ENCODE measurements around the gene GMEB2.

Gene GMEB2

DNA sequence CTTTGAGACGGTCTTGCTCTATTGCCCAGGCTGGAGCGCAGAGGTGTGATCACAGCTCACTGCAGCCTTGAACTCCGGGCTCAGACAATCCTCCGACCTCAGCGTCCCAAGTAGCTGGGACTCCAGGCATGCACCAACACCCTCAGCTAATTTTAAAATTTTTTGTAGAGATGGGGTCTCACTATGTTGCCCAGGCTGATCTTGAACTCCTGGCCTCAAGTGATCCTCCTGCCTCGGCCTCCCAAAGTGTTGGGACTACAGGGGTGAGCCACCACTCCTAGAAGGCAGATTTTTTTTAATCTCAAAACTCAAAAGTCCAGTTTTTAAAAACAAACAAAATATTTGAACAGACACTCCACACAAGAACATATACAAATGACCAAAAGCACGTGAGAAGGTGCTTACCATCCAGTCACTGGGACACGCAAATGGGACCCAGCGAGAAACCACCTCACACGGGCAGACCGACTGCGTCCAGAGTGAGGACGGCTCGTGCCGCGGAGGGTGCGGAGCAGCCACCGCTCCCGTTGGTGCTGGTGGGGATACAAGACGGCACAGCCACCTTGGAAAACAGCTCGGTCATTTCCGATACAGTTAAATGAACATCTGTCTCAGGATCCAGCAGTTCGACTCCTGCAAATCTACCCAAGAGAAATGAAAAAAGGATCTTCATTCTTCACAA is 44.4 kb downstream of the GMEB2 start:
- Mint-ChIP-seq H3K9me3 (no peaks in the 10 kb centered on the region), H3K36me3 (ENCODE audit: insufficient read depth) (no peaks in the 10 kb centered on the region), H3K4me3 (no peak overlapping the region), H3K27ac (ENCODE audit: low read depth) (no peak overlapping the region), H3K27me3 (no peaks in the 10 kb centered on the region), H3K4me1 (no peaks in the 10 kb centered on the region)
- ATAC-seq (replicated peaks; ENCODE audit: extremely low read depth, poor library complexity, severe bottlenecking) = no peak
- DNase-seq (ENCODE audit: low spot score in 2 of 2) = no peak

- no peak overlapping the region for H3K27ac Mint-ChIP-seq (ENCODE audit: low read depth)
- H3K9me3 Mint-ChIP-seq = no peaks in the 10 kb centered on the region
- DNase-seq (ENCODE audit: low spot score in 2 of 2) = peak; percentile 45 to 62
- no peaks in the 10 kb centered on the region for H3K36me3 Mint-ChIP-seq (ENCODE audit: insufficient read depth)
- ATAC-seq (replicated peaks; ENCODE audit: extremely low read depth, poor library complexity, severe bottlenecking) = peak; percentile 97
- H3K4me1 Mint-ChIP-seq = no peaks in the 10 kb centered on the region
- H3K27me3 Mint-ChIP-seq = no peaks in the 10 kb centered on the region
- no peak overlapping the region for H3K4me3 Mint-ChIP-seq
Measured at GRCh38 chr20:63580796-63581461, 46.0 kb downstream of the GMEB2 start.

- ATAC-seq (replicated peaks; ENCODE audit: extremely low read depth, poor library complexity, severe bottlenecking) = no peak
Measured at GRCh38 chr20:63579017-63579694, 47.7 kb downstream of the GMEB2 start.

DNA sequence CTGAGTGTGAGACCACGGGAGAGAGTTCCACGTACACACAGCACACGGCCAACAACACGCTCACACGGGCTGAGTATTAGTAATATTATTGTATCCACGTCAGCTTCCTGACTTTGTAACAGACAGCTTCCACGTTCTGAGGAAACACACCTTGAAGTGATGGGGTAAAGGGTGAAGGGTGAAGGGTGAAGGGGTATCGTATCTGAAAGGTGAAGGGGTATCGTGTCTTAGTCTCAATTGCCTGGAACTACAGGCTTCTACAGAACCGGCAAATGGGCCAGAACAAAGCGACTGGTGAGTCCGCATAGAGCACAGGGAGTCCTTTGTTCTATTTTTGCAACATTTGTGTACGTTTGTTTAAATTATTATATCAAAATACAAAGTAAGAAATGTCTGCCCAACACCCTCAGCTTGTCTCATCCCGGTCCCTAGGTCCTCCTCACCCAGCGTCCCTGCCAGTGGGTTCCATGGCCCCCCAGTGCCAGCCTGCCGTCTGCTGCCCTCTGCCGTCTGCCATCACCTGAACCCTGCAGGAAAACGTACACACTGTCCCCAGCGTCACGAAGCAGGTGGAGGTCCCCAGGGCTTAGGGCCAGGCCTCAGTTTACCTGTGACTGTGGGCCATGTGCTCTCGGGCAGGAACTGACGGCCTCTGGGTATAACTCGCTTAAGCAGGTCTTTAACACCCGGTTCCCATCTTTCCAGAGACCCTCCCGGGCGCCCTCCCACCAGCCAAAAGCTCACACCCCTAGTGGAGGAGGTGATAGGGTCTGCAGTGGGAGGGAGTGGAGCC is 48.5 kb downstream of the GMEB2 start:
- Mint-ChIP-seq H3K4me1 (no peaks in the 10 kb centered on the region), H3K36me3 (ENCODE audit: insufficient read depth) (no peaks in the 10 kb centered on the region), H3K4me3 (no peak overlapping the region), H3K27me3 (no peaks in the 10 kb centered on the region), H3K9me3 (no peaks in the 10 kb centered on the region), H3K27ac (ENCODE audit: low read depth) (no peak overlapping the region)
- DNase-seq (ENCODE audit: low spot score in 2 of 2) (no peak), ATAC-seq (replicated peaks; ENCODE audit: extremely low read depth, poor library complexity, severe bottlenecking) (no peak)

More at GRCh38 chr20:63579017-63579694, 47.7 kb downstream of the GMEB2 start:
- no peak overlapping the region for H3K4me3 Mint-ChIP-seq
- no peaks in the 10 kb centered on the region for H3K4me1 Mint-ChIP-seq
- no peak overlapping the region for H3K27ac Mint-ChIP-seq (ENCODE audit: low read depth)
- no peaks in the 10 kb centered on the region for H3K27me3 Mint-ChIP-seq
- no peak for DNase-seq (ENCODE audit: low spot score in 2 of 2)
- H3K36me3 Mint-ChIP-seq (ENCODE audit: insufficient read depth) = no peaks in the 10 kb centered on the region
- H3K9me3 Mint-ChIP-seq = no peaks in the 10 kb centered on the region

GRCh38 chr20:63577317-63577894 is 49.5 kb downstream of the GMEB2 start:
- H3K4me1 Mint-ChIP-seq = no peaks in the 10 kb centered on the region

DNA sequence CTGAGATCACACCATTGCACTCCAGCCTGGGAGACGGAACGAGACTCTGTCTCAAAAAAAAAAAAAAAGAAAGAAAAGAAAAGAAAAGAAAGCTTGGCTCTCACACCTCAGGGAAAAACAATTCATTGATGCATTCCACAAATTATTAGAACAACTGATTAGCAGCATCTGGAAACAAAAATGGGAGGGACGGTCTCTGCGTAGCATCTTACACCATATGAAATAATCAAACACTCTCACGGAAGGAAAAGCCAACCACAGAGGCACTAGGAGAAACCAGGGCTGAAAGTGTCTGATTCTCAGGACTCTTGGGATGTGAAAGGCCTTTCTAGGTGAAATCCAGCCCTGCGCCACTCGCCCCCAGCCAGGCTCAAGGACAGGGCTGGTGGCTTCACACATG is 50.6 kb downstream of the GMEB2 start:
- H3K36me3 Mint-ChIP-seq (ENCODE audit: insufficient read depth) = no peaks in the 10 kb centered on the region
- DNase-seq (ENCODE audit: low spot score in 2 of 2) (no peak), ATAC-seq (replicated peaks; ENCODE audit: extremely low read depth, poor library complexity, severe bottlenecking) (no peak)
- no peaks in the 10 kb centered on the region for H3K4me1 Mint-ChIP-seq
- no peaks in the 10 kb centered on the region for H3K9me3 Mint-ChIP-seq
- H3K4me3 Mint-ChIP-seq = no peak overlapping the region
- no peaks in the 10 kb centered on the region for H3K27me3 Mint-ChIP-seq
- H3K27ac Mint-ChIP-seq (ENCODE audit: low read depth) = no peak overlapping the region

More at GRCh38 chr20:63577317-63577894, 49.5 kb downstream of the GMEB2 start:
- Mint-ChIP-seq H3K9me3 (no peaks in the 10 kb centered on the region), H3K27ac (ENCODE audit: low read depth) (no peak overlapping the region), H3K36me3 (ENCODE audit: insufficient read depth) (no peaks in the 10 kb centered on the region), H3K4me3 (no peak overlapping the region), H3K27me3 (no peaks in the 10 kb centered on the region)
- no peak for ATAC-seq (replicated peaks; ENCODE audit: extremely low read depth, poor library complexity, severe bottlenecking)
- DNase-seq (ENCODE audit: low spot score in 2 of 2) = no peak

DNA sequence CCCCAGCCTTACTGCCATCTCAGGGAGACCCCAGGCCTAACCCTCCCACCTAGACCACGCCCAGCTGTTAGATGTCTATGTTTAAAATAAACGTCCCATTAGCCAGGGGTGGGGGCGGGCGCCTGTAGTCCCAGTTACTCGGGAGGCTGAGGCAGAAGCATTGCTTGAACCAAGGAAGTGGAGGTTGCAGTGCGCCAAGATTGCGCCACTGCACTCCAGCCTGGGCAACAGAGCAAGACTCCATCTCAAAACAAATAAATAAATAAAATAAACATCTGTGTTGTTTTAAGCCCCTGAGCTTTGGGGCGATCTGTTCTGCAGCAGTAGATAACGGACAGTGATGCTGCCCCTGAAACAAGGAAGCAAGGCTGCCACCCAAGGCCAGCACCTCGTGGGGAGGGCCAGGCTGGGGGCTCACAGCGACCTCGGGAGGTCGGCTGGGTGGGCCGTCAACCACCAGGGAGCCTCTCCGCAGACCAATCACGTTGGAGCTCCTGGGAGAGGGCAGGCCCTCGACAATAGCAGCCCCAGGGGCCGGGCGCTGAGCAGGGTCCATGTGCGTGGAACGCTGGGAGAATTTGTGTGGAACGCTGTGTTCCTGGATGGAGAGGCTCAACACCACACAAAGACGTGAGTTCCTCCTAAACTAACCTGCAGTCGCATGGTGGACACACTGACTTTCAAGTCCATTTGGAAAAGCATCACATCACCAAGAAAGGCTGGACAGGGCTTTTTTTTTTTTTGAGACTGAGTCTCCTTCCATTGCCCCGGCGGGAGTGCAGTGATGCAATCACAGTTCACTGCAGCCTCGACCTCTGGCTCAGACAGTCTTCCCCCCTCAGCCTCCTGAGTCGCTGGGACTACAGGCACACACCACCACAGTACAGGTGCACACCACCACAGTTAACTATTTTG is 51.8 kb downstream of the GMEB2 start:
- Mint-ChIP-seq H3K36me3 (ENCODE audit: insufficient read depth) (no peaks in the 10 kb centered on the region), H3K27ac (ENCODE audit: low read depth) (no peak overlapping the region), H3K27me3 (no peaks in the 10 kb centered on the region), H3K9me3 (no peaks in the 10 kb centered on the region), H3K4me3 (peak overlapping the region; percentile 84), H3K4me1 (no peaks in the 10 kb centered on the region)
- no peak for DNase-seq (ENCODE audit: low spot score in 2 of 2)
- no peak for ATAC-seq (replicated peaks; ENCODE audit: extremely low read depth, poor library complexity, severe bottlenecking)

- DNase-seq (ENCODE audit: low spot score in 2 of 2) (peak in 1 of 2 donors; percentile 40), ATAC-seq (replicated peaks; ENCODE audit: extremely low read depth, poor library complexity, severe bottlenecking) (peak; percentile 96)
- H3K27ac Mint-ChIP-seq (ENCODE audit: low read depth) = peak within 1 kb of the TSS; percentile 92
- H3K27me3 Mint-ChIP-seq = no peaks in the 10 kb centered on the region
- H3K36me3 Mint-ChIP-seq (ENCODE audit: insufficient read depth) = no peaks in the 10 kb centered on the region
- peak within 1 kb of the TSS; percentile 84 for H3K4me3 Mint-ChIP-seq
- no peaks in the 10 kb centered on the region for H3K9me3 Mint-ChIP-seq
- H3K4me1 Mint-ChIP-seq = peaks cover 2% of the 10 kb centered on the region
Measured at GRCh38 chr20:63574156-63574828, 52.6 kb downstream of the GMEB2 start, which contains the start of gene HELZ2. TSS of gene HELZ2 (minus strand) at chr20:63574239. CDS start at chr20:63572385, 1,854 bp downstream.

DNA sequence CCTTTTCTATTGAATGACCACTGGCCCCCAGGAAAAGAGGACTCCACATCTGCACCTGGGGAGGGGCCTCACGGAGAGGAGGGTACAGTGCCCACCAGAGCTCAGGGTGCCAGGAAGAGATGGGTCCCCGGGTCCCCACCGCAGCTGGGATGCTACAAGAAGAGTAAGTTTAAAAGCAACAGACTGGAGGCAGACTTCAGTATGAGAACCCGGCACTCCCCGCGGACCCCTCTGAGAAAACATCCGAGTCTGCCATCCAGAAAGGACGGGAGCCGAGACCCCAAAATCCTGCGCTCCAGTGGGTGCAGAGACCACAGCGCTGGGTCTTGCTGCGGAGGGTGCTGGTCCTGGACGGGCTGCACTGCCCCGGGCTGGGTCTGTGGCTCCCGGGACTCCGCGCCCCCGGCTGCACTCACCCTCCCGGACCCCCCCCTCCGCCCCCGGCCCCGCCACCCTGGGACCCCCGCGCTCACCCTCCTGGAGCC is 53.2 kb downstream of the GMEB2 start:
- ATAC-seq (replicated peaks; ENCODE audit: extremely low read depth, poor library complexity, severe bottlenecking) = peak; percentile 33
- H3K27me3 Mint-ChIP-seq = no peaks in the 10 kb centered on the region
- H3K4me1 Mint-ChIP-seq = peaks cover 8% of the 10 kb centered on the region
- no peak for DNase-seq (ENCODE audit: low spot score in 2 of 2)
- H3K4me3 Mint-ChIP-seq = peak overlapping the region; percentile 84
- peak overlapping the region; percentile 92 for H3K27ac Mint-ChIP-seq (ENCODE audit: low read depth)
- H3K36me3 Mint-ChIP-seq (ENCODE audit: insufficient read depth) = peaks cover 3% of the 10 kb centered on the region
- no peaks in the 10 kb centered on the region for H3K9me3 Mint-ChIP-seq

DNA sequence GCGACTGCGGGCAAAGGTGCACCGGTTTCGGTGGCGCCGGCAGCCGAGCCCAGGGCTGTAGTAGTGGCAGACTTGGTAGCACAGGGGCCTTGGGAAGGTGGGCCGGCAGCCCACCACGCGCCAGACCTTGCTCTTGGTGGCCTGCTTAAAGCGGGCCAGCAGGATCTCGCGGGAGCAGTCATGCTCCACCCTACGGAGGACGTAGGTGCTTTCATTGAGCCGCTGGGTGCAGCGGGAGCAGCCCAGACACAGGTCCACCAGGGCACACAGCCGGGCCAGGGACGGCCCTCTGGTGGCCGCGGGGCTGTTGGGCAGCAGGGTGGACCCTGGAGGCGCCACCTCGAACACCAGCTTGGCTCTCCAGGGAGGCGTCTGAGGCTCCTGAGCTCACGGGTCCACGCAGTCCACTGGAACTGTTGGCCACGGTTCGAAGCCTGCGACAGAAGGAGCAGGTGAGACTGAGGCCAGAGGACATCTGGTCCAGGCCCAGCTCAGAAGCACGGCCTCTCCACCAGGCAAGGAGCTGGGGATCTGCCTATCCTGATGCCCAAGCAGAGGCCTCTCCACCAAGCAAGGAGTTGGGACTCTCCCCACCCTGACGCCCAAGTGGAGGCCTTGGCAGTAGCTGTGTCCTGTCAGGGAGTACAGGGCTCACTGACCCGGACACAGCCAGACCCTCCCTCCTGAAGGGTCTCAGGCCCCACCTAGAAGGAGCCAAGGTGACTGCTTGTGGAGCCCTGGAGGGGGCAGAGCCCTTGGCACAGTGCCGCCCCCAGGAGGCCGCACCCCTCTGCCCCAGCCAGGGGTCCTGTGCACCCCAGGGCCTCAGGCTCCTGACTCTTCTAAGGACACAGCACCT is 53.9 kb downstream of the GMEB2 start:
- no peak for ATAC-seq (replicated peaks; ENCODE audit: extremely low read depth, poor library complexity, severe bottlenecking)
- Mint-ChIP-seq H3K4me1 (peaks cover 12% of the 10 kb centered on the region), H3K4me3 (peak overlapping the region; percentile 84)

More for the DNA sequence above, 53.9 kb downstream of the GMEB2 start:
- Mint-ChIP-seq H3K36me3 (ENCODE audit: insufficient read depth) (peaks cover 3% of the 10 kb centered on the region), H3K27ac (ENCODE audit: low read depth) (peak overlapping the region; percentile 92), H3K27me3 (no peaks in the 10 kb centered on the region), H3K9me3 (no peaks in the 10 kb centered on the region)
- no peak for DNase-seq (ENCODE audit: low spot score in 2 of 2)
